HepG2 (cell line): ENCODE data around the gene SCGB1D2. TPM values are rescaled to one million over a fixed set of nuclear protein-coding genes. Genes with fewer than 3 reads are reported as not detected.
A peak's percentile ranks its signal among the peaks of the same experiment; 100 is the strongest.

Experiments
- ATAC-seq: fragments of 200-7000 bp; cut with Tn5 transposase; 3 replicates; pipeline ENCODE4 v1.9.1; 2020; ENCODE audit warnings: mild to moderate bottlenecking, moderate library complexity
- BruUV-seq: library from RNA; stranded (reverse); fragments of 400-500 nt; replicated peaks from 2 replicates; lab custom pipeline; 2021; lab: Mats Ljungman, UMichigan
- CTCF ChIA-PET: fragments of 300-600 bp; formaldehyde crosslinking; extraction: SDS; loops from one replicate; lab custom pipeline; 2021; ENCODE audit warnings: low total read pairs, inconsistent platforms, low intra/inter-chr PET ratio; lab: Yijun Ruan, JAX
- POLR2A ChIA-PET: fragments of 350-600 bp; sonication (Branson Sonifier 250); formaldehyde crosslinking; loops from one replicate; lab custom pipeline; 2020; ENCODE audit warnings: antibody characterized with exemption, inconsistent platforms; lab: Yijun Ruan, JAX
- DNase-seq: peaks from one replicate; pipeline ENCODE4 v3.0.0-alpha.2; 2015; ENCODE audit warnings: low spot score
- FAIRE-seq: peaks from 3 replicates; lab custom pipeline; 2011; peaks lifted over from hg19 to GRCh38; lab: Jason Lieb, UNC
- H2AFZ ChIP-seq: one replicate; pipeline ENCODE4 v1.6.1; 2011; ENCODE audit warnings: low read length, inconsistent platforms
- H3K27ac ChIP-seq: fragments of 300-600 bp; 3 replicates; pipeline ENCODE4 v1.8.0; 2011; ENCODE audit warnings: mixed run types, mild to moderate bottlenecking, mixed read lengths, low read length, inconsistent platforms; ENCODE audit not compliant: insufficient read depth; ENCODE audit errors: extremely low read length
- H3K27me3 ChIP-seq, 2 experiments: fragments of 200-600 bp in 1 of 2; 2 replicates in 1 of 2; 3 replicates in 1 of 2; pipeline versions ENCODE4 v1.6.0 to v1.8.0; 2011; ENCODE audit warnings: low read length in 2 of 2, mild to moderate bottlenecking in 2 of 2, moderate library complexity in 2 of 2, inconsistent platforms in 1 of 2; ENCODE audit not compliant: insufficient read depth in 2 of 2, control insufficient read depth in 1 of 2
- H3K36me3 ChIP-seq, 2 experiments: fragments of 200-600 bp in 1 of 2; replicated peaks in 1 of 2; 2 replicates in 1 of 2; 3 replicates in 1 of 2; pipeline versions ENCODE4 v1.5.1 to v1.8.0; 2011; ENCODE audit warnings: low read length in 2 of 2, inconsistent platforms in 1 of 2; ENCODE audit not compliant: insufficient read depth in 2 of 2, control insufficient read depth in 1 of 2
- H3K4me1 ChIP-seq: 2 replicates; pipeline ENCODE4 v1.5.1; 2012; ENCODE audit warnings: low read length, inconsistent platforms; ENCODE audit not compliant: insufficient read depth
- H3K4me2 ChIP-seq: 2 replicates; pipeline ENCODE4 v1.6.0; 2011; ENCODE audit warnings: low read depth, low read length, inconsistent platforms
- H3K4me3 ChIP-seq, 3 experiments: fragments of 200-600 bp in 1 of 3; sonication (generic), shearing (Covaris generic) in 1 of 3; replicated peaks in 1 of 3; 2 replicates each; pipeline ENCODE4 v1.5.1; 2011 to 2016; ENCODE audit warnings: low read length in 3 of 3, inconsistent platforms in 2 of 3, low read depth in 2 of 3, mild to moderate bottlenecking in 2 of 3, control low read depth in 1 of 3, mixed read lengths in 1 of 3; ENCODE audit not compliant: insufficient read depth in 1 of 3
- H3K79me2 ChIP-seq: one replicate; pipeline ENCODE4 v1.6.1; 2011; ENCODE audit warnings: low read length, inconsistent platforms; ENCODE audit not compliant: insufficient read depth
- H3K9ac ChIP-seq: 2 replicates; pipeline ENCODE4 v1.6.0; 2011; ENCODE audit warnings: mild to moderate bottlenecking, low read depth, low read length, inconsistent platforms; ENCODE audit not compliant: insufficient read depth
- H3K9me3 ChIP-seq: 2 replicates; pipeline ENCODE4 v1.5.1; 2012; ENCODE audit warnings: mild to moderate bottlenecking, low read length
- H4K20me1 ChIP-seq: 2 replicates; pipeline ENCODE4 v1.6.0; 2011; ENCODE audit warnings: inconsistent platforms, mild to moderate bottlenecking, low read length, moderate library complexity; ENCODE audit not compliant: insufficient read depth
- ARID2 ChIP-seq: sonication (generic); formaldehyde crosslinking; IDR thresholded peaks from 2 replicates; pipeline ENCODE4 v1.8.1; 2022; ENCODE audit warnings: mild to moderate bottlenecking, missing genetic modification reagents, borderline replicate concordance
- ETV6 ChIP-seq: sonication (generic); formaldehyde crosslinking; conservative IDR thresholded peaks from 2 replicates; pipeline ENCODE4 v1.4.0; 2020; ENCODE audit warnings: missing genetic modification reagents
- RFX1 ChIP-seq: fragments of 450-650 bp; IDR thresholded peaks from 2 replicates; pipeline ENCODE4 v1.6.1; 2017
- SIX1 ChIP-seq: sonication (generic); formaldehyde crosslinking; IDR thresholded peaks from 2 replicates; pipeline ENCODE4 v1.4.0; 2020; ENCODE audit warnings: missing genetic modification reagents, borderline replicate concordance
- SIX4 ChIP-seq: sonication (generic); formaldehyde crosslinking; IDR thresholded peaks from 2 replicates; pipeline ENCODE4 v1.4.0; 2020; ENCODE audit warnings: missing genetic modification reagents
- ZBTB49 ChIP-seq: sonication (generic); formaldehyde crosslinking; IDR thresholded peaks from 2 replicates; pipeline ENCODE4 v1.4.0; 2020; ENCODE audit warnings: missing genetic modification reagents, borderline replicate concordance
- ZNF839 ChIP-seq: sonication (generic); formaldehyde crosslinking; IDR thresholded peaks from 2 replicates; pipeline ENCODE4 v1.4.0; 2020; ENCODE audit warnings: missing genetic modification reagents, mild to moderate bottlenecking, borderline replicate concordance
- WGBS: methylation state at CpG from one replicate; pipeline ENCODE4 v1.1.6; 2017; ENCODE audit warnings: low lambda C conversion rate; 5-methylcytosine and 5-hydroxymethylcytosine counted together
- in situ Hi-C: cut with HindIII; loops from 2 replicates; pipeline ENCODE4 v1.10.0; 2017; ENCODE audit warnings: low pct_unique_long_range_greater_than_20kb; ENCODE audit not compliant: extremely low pct_ligation_motif_present
- intact Hi-C: fragments of 100-400 bp; cut with micrococcal nuclease; formaldehyde crosslinking; loops from one replicate; pipeline ENCODE4 v1.10.0; 2022; ENCODE audit not compliant: unreplicated experiment
- polyA plus RNA-seq, 8 experiments: library from polyadenylated mRNA; depleted of rRNA in 3 of 8; stranded (reverse) in 7 of 8; unstranded in 1 of 8; fragments of >200 nt; fragmentation: Illumina TruSeq in 4 of 8; extraction: Trizol in 4 of 8; gene quantifications; 2 replicates each; pipeline versions ENCODE4 v1.2.1 to v1.2.3, GENCODE V29; 2011 to 2016; ENCODE audit warnings: low read depth in 4 of 8, missing spikeins in 1 of 8, mixed read lengths in 1 of 8; ENCODE audit not compliant: insufficient read depth in 1 of 8
- total RNA-seq, 5 experiments: library from RNA; depleted of rRNA; stranded (reverse); fragments of >200 nt; fragmentation: Illumina TruSeq; extraction: Trizol; gene quantifications; 2 replicates each; pipeline ENCODE4 v1.2.3, GENCODE V29; 2016; ENCODE audit warnings: low read depth in 1 of 5
- TF ChIP-seq, protein P1 (sequence below): sonication (generic); formaldehyde crosslinking; IDR thresholded peaks from 2 replicates; pipeline ENCODE4 v1.5.0; 2020; ENCODE audit warnings: mild to moderate bottlenecking, missing genetic modification reagents, borderline replicate concordance
- TF ChIP-seq, protein P2 (sequence below): IDR thresholded peaks from 2 replicates; pipeline ENCODE4 v1.6.1; 2012; ENCODE audit warnings: inconsistent platforms

SCGB1D2 gene
- total and polyA plus RNA-seq, 2 of the 13 experiments (the other 11 are each of a cell fraction or from before 2014, with no cell fraction given) = not detected

GRCh38 chr11:62241095-62241494 is 944 bp upstream of the SCGB1D2 start:
- BruUV-seq = no TSS peak
- intact Hi-C loops = no loop called here
- POLR2A ChIA-PET = no interaction called here
- no peaks in the 10 kb centered on the region for H4K20me1 ChIP-seq
- no peaks in the 10 kb centered on the region for H3K36me3 ChIP-seq
- peaks cover 14% of the 10 kb centered on the region; the same call in 1 of the 2 replicates for H3K4me1 ChIP-seq
- 7% methylated on average over 3 of the region's 3 CpGs for WGBS
- FAIRE-seq (no peak), DNase-seq (no peak), ATAC-seq (no peak)
- CTCF ChIA-PET = no interaction called here
- no peak overlapping the region for H3K9ac ChIP-seq
- H3K4me3 ChIP-seq = no peak overlapping the region
- H3K79me2 ChIP-seq = no peaks in the 10 kb centered on the region
- no peak overlapping the region for H2AFZ ChIP-seq
- TF ChIP-seq RFX1 = no peak
- H3K27me3 ChIP-seq = peaks cover 0 to 22% of the 10 kb centered on the region in 2 experiments; a peak in 1 of 5 replicates
- H3K4me2 ChIP-seq = no peak overlapping the region
- H3K27ac ChIP-seq = no peak overlapping the region
- H3K9me3 ChIP-seq = no peaks in the 10 kb centered on the region
- in situ Hi-C loops = loop anchor here (5.0 kb wide), 1 partner anchor 71 kb away; no protein-coding TSS in a partner anchor

DNA sequence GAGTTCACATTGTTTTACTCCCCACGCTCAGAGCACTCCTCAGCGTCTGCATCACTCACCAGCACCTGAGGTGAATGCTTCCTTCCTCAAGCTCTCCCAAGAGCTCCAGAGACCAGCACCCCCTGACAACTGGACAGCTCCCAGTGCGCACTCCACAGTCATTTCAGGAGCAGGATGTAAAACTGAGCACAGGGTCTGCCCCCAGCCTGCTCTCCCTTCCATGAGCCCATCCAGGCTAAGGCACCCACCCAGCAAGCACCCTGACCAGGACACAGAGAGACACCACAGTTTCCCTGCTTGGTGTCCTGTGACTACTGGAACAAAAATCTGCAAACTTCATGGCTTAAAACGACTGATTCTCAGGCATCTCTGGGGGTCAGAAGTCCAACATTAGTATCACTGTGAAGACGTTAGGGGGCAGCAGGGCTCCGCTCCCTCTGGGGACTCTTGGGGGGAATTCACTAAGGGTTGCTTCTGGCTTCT is 3.3 kb downstream of the SCGB1D2 start:
- intact Hi-C loops = loop anchor here (1.0 kb wide), 2 partner anchors 24 to 66 kb away; no protein-coding TSS in a partner anchor
- CTCF ChIA-PET = interaction anchor here (1.1 to 1.7 kb wide), 4 partner anchors 25 to 133 kb away, joined by 3 to 24 read pairs (median 9); partner anchors contain the start of gene SCGB2A2
- peak; percentile 91 for ATAC-seq
- TF ChIP-seq ZNF839 (CRISPR knock-in tag) = no peak
- TF ChIP-seq SIX1 (CRISPR knock-in tag) = no peak
- TF ChIP-seq ETV6 (CRISPR knock-in tag) = no peak
- no peak for TF ChIP-seq SIX4 (CRISPR knock-in tag)
- TF ChIP-seq ARID2 (CRISPR knock-in tag) = peak; percentile 64; the same call in 1 of the 2 replicates
- peak; percentile 90 for TF ChIP-seq ZBTB49 (CRISPR knock-in tag)
- TF ChIP-seq, protein P1, sequence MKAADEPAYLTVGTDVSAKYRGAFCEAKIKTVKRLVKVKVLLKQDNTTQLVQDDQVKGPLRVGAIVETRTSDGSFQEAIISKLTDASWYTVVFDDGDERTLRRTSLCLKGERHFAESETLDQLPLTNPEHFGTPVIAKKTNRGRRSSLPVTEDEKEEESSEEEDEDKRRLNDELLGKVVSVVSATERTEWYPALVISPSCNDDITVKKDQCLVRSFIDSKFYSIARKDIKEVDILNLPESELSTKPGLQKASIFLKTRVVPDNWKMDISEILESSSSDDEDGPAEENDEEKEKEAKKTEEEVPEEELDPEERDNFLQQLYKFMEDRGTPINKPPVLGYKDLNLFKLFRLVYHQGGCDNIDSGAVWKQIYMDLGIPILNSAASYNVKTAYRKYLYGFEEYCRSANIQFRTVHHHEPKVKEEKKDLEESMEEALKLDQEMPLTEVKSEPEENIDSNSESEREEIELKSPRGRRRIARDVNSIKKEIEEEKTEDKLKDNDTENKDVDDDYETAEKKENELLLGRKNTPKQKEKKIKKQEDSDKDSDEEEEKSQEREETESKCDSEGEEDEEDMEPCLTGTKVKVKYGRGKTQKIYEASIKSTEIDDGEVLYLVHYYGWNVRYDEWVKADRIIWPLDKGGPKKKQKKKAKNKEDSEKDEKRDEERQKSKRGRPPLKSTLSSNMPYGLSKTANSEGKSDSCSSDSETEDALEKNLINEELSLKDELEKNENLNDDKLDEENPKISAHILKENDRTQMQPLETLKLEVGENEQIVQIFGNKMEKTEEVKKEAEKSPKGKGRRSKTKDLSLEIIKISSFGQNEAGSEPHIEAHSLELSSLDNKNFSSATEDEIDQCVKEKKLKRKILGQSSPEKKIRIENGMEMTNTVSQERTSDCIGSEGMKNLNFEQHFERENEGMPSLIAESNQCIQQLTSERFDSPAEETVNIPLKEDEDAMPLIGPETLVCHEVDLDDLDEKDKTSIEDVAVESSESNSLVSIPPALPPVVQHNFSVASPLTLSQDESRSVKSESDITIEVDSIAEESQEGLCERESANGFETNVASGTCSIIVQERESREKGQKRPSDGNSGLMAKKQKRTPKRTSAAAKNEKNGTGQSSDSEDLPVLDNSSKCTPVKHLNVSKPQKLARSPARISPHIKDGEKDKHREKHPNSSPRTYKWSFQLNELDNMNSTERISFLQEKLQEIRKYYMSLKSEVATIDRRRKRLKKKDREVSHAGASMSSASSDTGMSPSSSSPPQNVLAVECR (CRISPR knock-in tag) = peak; percentile 26; the same call in 1 of the 2 replicates
- TF ChIP-seq, protein P2, sequence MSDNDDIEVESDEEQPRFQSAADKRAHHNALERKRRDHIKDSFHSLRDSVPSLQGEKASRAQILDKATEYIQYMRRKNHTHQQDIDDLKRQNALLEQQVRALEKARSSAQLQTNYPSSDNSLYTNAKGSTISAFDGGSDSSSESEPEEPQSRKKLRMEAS = no peak

More for the DNA sequence above, 3.3 kb downstream of the SCGB1D2 start:
- BruUV-seq = no TSS peak
- WGBS = 19% methylated on average over 5 of the region's 6 CpGs
- Histone ChIP-seq H3K4me3 (no peak overlapping the region), H3K4me2 (no peak overlapping the region), H3K9ac (no peak overlapping the region), H3K27me3 (peaks cover 0 to 6% of the 10 kb centered on the region in 2 experiments; a peak in 1 of 5 replicates), H3K4me1 (peaks cover 14% of the 10 kb centered on the region; the same call in 1 of the 2 replicates), H3K36me3 (no peaks in the 10 kb centered on the region), H4K20me1 (no peaks in the 10 kb centered on the region), H3K79me2 (no peaks in the 10 kb centered on the region), H3K27ac (no peak overlapping the region), H2AFZ (no peak overlapping the region), H3K9me3 (peaks cover 3% of the 10 kb centered on the region; the same call in 1 of the 2 replicates)
- peak; percentile 50 for DNase-seq
- in situ Hi-C loops = no loop called here
- POLR2A ChIA-PET = interaction anchor here (0.7 kb wide), 1 partner anchor 15 kb away, joined by 4 read pairs; no protein-coding TSS in a partner anchor
- FAIRE-seq = no peak
